Astrocyte (in vitro differentiated cells and primary cell): ENCODE results near the gene RAB32.

Experiments
- CTCF ChIP-seq: IDR thresholded peaks from 2 replicates; pipeline ENCODE4 v1.5.1; 2011; ENCODE audit warnings: low read depth, mild to moderate bottlenecking, inconsistent platforms, low read length, moderate library complexity; ENCODE audit not compliant: insufficient read depth
- EZH2 ChIP-seq: IDR thresholded peaks from 2 replicates; pipeline ENCODE4 v1.6.1; 2012; ENCODE audit warnings: mild to moderate bottlenecking, low read length, inconsistent platforms; ENCODE audit not compliant: insufficient read depth

- TF ChIP-seq CTCF: no peak
- no peak for TF ChIP-seq EZH2
These were observed 43.8 kb downstream of the RAB32 start for GRCh38 chr6:146587459-146587858.
